ENCODE results near the gene PGBD4.

DNA sequence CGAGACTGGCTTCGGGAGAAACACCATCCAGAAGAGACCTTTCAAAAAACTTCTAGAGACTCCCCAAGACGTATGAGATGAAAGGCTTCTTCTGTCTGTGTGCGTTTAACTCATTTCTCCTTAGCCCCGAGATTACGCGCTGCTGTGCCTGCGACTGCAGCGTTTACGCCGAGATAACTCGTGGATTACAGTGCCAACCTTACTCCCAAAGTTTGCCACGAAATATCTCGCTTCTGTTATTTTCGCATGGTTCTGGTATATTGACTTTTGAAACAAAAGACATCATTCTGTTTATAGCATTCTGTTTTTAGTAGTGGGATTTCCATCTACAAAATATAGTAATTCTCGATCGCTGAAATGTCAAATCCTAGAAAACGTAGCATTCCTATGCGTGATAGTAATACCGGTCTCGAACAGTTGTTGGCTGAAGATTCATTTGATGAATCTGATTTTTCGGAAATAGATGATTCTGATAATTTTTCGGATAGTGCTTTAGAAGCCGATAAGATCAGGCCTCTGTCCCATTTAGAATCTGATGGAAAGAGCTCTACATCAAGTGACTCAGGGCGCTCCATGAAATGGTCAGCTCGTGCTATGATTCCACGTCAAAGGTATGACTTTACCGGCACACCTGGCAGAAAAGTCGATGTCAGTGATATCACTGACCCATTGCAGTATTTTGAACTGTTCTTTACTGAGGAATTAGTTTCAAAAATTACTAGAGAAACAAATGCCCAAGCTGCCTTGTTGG, 467 bp downstream of the PGBD4 start:
- TF ChIP-seq CTCF (IDR thresholded peaks at IDR 0.05) = no peak
- no peak for TF ChIP-seq JUN (CRISPR knock-in tag; IDR thresholded peaks at IDR 0.05)
- TF ChIP-seq ZNF423 (CRISPR knock-in tag; IDR thresholded peaks at IDR 0.05) = no peak
- TF ChIP-seq ZNF121 (CRISPR knock-in tag; IDR thresholded peaks at IDR 0.05) = no peak
- no peak for TF ChIP-seq SP1 (CRISPR knock-in tag; conservative IDR thresholded peaks at IDR 0.05)
- TF ChIP-seq TEAD4 (CRISPR knock-in tag; IDR thresholded peaks at IDR 0.05) = no peak
- no peak for TF ChIP-seq ATF3 (CRISPR knock-in tag; conservative IDR thresholded peaks at IDR 0.05)
- no peak for TF ChIP-seq ETV6 (CRISPR knock-in tag; IDR thresholded peaks at IDR 0.05)
- TF ChIP-seq MAX (CRISPR knock-in tag; IDR thresholded peaks at IDR 0.05) = no peak
- TF ChIP-seq, protein P1, sequence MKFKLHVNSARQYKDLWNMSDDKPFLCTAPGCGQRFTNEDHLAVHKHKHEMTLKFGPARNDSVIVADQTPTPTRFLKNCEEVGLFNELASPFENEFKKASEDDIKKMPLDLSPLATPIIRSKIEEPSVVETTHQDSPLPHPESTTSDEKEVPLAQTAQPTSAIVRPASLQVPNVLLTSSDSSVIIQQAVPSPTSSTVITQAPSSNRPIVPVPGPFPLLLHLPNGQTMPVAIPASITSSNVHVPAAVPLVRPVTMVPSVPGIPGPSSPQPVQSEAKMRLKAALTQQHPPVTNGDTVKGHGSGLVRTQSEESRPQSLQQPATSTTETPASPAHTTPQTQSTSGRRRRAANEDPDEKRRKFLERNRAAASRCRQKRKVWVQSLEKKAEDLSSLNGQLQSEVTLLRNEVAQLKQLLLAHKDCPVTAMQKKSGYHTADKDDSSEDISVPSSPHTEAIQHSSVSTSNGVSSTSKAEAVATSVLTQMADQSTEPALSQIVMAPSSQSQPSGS (CRISPR knock-in tag; IDR thresholded peaks at IDR 0.05; ENCODE audit: borderline replicate concordance, low read depth) = no peak

Measured in WTC11 (cell line).